Measurements from ENCODE around the gene TOMM22.

DNA sequence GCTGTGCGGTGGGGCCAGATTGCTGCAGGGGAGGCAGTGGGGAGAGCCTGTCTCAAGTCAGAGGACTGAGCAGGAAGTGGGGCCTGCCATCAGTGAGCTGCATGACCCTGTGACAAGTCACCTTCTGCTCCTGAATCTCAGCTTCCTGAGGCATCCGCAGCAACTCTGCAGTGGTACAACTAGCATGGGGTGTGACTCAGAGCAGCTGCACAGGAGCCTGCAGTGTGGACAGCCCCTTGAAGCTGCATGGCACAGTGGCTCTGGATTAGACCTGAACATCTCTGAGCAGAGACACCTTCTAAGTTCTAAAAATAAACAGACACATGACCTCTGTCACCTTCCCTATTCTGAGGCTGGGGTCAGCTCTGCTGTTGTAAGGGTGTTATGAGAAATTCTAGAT lies 43.5 kb upstream of the TOMM22 start:
- TF ChIP-seq EZH2 (optimal IDR thresholded peaks at IDR 0.05; ENCODE audit: low read depth, low read length) (no peak), CTCF (IDR thresholded peaks at IDR 0.05; ENCODE audit: low read length) (no peak), EZH2phosphoT487 (IDR thresholded peaks at IDR 0.05; ENCODE audit: low read length) (no peak)

All from MM.1S (cell line).